Ramos (cell line): ENCODE measurements around the gene BLTP2.
"Not testable (repeated sequence)": the region's sequence is repeated elsewhere in the genome, so short reads cannot be mapped to it uniquely, and the experiment has no call there.

ENCODE experiments used
- in situ Hi-C: fragments of 300-500 bp; cut with MboI; formaldehyde crosslinking; loops from one replicate; pipeline ENCODE4 v1.14.3; 2022; ENCODE audit warnings: low sequenced_read_pairs; ENCODE audit not compliant: unreplicated experiment

BLTP2 gene

DNA sequence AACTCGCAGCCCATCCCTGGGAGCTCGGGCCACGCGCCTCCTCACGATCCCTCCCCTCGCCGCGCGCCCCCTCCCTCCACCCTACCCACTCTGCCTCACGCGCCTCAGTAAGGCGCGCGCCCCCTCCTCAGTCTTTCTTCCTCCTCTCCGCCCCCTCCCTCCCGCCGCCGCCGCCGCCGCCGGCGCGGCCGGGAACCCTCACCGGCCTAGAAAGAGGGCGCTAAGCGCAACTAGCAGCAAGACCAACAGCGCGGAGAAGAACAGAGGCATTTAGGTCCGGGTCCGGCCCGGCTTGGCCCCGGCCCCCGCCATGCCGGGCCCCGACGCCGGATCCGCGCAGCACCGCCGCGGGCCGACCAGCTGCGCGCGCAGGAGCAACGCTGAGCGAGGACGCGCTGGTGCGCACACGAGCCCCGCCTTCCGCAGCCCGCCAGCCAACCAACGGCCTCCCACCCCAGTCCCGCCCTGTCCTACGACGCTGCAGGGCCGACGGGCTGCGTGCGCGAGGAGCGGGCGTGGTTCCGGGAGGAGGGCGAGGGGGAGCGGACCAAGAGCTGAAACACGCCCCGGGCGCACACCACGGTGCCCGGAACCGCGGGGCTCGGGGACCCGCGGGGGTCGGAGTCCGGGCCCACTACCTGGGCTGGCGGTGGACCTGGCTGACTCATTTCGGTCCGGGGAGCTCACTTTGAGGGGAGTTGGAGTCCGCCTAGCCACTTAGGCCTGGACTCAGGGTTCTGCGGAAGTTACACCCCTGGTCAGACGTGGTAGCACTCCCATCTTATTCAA lies at the start of gene BLTP2:
TSS of gene BLTP2 (minus strand) at position 372 of the 789 bp plus-strand sequence. CDS start at position 270, 102 bp downstream.
- in situ Hi-C loops: no loop called here

DNA sequence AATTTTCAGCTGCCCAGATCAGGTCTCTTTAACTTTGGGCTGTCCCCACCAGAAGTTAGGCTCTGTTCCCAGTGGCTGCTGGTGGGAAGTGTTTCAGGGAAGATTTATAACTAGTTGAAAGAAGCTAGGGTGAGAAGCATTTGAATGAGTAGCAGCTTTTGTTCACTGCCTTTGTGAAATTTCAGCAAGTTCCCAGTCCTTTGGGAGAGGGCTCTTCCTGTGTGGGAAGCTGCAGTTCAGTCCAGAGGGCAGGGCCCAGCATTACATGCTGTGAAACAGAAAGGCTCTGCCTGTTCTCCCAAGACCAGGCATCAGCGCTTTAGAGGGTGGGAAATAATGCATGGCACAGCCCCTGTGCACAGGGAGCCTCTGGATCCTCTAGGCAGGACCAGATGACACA lies 48.9 kb upstream of the BLTP2 start:
- in situ Hi-C loops: no loop called here

DNA sequence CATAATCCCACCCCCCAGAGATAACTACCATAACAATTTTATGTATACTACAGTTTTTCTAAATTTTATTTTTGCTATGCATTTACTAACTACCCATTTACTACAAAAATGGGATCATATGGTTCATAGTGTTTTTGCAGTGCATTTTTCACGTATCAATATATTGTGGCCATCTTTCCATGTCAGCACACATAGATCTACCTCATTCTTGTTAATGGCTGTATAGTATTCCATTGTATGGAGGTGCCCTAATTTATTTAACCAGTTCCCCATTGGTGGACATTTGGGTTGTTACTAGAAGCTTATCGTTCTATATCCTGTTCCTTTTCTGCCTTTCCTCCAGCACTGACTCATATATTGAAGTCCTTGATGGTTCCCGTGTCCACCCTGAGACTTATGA lies 44.1 kb upstream of the BLTP2 start:
- in situ Hi-C loops: no loop called here

DNA sequence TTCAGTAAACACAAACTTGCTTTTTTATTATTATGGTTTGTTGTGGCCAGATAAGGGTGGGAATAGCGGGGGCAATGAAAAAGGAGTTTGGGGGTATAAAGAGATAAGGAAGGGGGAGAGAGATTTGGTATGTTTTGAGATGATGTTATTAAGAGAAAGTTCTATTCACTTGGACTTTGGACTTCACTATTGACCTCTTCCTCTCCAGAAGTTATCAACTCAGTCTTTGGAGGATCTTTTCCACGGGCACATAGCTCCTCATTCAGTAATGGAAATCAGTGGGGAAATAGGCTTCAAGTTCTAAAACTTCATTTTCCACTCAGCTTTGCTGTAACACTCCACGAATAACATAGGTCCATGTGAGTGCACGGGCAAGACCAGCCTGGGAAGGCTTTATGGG lies 43.5 kb upstream of the BLTP2 start:
- in situ Hi-C loops: no loop called here

GRCh38 chr17:28686296-28686695 lies 41.3 kb upstream of the BLTP2 start:
- in situ Hi-C loops: no loop called here

DNA sequence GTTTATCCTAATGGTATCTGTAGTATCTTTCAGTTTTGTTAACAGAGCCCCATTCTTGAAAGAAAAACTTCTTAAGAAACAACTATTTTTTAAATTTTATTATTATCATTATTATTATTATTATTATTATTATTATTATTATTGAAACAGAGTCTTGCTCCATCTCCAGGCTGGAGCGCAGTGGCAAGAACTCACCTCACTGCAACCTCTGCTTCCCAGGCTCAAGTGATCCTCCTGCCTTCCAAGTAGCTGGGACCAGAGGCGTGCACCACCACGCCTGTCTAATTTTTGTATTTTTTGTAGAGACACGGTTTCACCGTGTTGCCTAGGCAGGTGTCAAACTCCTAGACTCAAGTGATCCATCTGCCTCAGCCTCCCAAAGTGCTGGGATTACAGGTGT lies 40.4 kb upstream of the BLTP2 start:
- in situ Hi-C loops: no loop called here

- in situ Hi-C loops: no loop called here
Measured at GRCh38 chr17:28684963-28685362, 40.0 kb upstream of the BLTP2 start.

DNA sequence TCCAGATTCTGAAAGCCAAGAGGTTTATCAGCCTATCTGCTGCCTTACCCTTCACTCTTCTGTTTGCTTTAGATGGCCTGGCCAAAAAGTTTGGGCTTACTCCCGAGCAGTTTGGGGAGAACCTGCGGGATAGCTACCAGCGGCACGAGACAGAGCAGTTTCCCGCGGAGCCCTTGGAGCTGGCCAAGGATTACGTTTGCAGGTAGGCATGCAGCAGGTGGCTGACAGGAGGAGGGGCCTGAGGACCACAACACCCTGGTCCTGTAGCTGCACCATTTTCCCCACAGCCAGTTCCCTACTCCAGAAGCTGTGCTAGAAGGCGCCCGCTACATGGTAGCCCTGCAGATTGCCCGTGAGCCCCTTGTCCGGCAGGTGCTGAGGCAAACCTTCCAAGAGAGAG lies 37.7 kb upstream of the BLTP2 start:
- in situ Hi-C loops: no loop called here

- in situ Hi-C loops: no loop called here
Measured at GRCh38 chr17:28675980-28676379, 31.0 kb upstream of the BLTP2 start.

- in situ Hi-C loops: no loop called here
Measured at GRCh38 chr17:28675490-28675889, 30.5 kb upstream of the BLTP2 start.

DNA sequence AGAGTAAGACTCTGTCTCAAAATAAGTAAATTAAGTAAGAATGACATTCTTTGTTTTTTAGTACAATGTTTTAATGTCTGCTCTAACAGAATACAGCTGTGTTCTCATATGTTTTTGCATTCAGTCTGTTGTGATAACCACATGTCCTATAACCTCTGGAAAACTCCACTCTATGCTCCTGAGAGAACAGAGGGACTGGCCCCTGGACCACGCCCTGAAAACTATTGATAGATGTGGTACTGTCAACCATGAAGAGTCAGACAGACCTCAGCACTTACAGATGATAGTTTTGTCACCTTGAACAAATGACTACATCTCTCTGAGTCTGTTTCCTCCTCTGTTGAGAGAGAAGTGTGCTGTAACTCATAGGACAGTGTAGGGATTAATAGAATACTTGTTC lies 25.0 kb upstream of the BLTP2 start:
- in situ Hi-C loops: no loop called here

DNA sequence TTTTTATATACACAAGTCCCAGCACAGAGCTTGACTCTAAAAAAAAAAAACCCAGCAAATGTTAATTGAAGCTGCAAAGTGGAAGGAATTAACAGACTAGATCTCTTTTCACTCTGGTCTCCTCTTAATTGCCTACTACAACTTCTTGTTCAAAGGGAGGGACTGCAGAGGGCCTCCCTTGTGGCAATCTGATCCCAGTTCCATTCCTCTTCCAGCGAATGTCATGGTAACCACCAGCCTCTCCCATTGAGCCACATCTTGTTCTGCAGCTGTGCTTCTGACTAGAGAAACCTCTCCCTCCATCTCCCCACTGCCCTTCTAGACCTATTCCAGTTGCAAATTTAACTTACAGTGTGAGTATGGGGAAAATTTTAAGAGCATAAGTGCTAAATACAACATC lies 22.9 kb upstream of the BLTP2 start:
- in situ Hi-C loops: no loop called here

DNA sequence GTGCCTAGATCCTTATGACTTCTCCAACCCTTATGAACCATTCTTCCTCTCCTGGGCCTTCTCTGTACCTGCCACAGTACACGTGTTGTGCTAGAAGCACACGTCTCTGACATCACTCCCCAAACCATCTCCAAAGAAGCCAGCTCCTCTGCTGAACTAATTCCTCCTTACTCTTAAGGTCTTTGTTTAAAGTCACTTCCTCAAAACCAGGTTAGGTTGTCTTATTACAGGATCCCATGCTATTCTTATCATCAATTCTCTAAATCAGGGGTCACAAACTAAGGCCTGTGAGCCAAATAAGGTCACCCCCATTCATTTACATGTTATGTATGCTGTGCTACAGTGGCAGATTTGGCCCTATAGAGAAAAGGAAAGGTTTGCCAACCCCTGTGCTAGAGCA lies 21.0 kb upstream of the BLTP2 start:
- in situ Hi-C loops: no loop called here

DNA sequence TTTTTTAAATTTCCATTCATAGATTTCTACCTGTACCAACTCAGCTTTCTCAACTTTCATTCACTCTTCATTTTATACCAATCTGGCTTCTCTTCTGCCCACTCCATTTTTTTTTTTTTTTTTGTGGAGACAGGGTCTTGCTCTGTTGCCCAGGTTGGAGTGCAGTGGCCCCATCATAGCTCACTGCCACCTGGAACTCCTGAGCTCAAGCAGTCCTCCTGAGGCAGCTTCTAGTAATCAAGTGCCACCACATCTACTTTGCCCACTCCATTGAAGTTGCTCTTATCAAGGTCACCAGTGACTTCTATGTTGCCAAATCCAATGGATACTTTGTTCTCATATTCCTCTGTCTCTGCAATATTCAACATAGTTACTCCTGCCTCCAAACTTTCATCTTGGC lies 18.8 kb upstream of the BLTP2 start:
- in situ Hi-C loops: no loop called here

DNA sequence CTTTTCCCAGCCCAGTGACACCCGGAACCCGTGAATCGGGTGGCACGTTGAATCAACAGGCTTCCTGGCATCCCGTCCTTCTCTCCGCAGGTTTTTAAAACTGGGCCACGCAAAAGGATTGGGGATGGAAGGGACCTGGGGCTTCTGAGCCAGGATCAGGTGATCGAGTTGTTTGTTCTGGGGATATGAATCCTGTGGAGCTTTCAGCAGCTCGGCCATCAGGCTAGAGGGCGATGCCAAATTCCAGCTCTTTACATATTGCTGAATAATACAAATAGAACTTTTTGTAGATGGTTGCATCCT lies 17.5 kb upstream of the BLTP2 start:
- in situ Hi-C loops: no loop called here

DNA sequence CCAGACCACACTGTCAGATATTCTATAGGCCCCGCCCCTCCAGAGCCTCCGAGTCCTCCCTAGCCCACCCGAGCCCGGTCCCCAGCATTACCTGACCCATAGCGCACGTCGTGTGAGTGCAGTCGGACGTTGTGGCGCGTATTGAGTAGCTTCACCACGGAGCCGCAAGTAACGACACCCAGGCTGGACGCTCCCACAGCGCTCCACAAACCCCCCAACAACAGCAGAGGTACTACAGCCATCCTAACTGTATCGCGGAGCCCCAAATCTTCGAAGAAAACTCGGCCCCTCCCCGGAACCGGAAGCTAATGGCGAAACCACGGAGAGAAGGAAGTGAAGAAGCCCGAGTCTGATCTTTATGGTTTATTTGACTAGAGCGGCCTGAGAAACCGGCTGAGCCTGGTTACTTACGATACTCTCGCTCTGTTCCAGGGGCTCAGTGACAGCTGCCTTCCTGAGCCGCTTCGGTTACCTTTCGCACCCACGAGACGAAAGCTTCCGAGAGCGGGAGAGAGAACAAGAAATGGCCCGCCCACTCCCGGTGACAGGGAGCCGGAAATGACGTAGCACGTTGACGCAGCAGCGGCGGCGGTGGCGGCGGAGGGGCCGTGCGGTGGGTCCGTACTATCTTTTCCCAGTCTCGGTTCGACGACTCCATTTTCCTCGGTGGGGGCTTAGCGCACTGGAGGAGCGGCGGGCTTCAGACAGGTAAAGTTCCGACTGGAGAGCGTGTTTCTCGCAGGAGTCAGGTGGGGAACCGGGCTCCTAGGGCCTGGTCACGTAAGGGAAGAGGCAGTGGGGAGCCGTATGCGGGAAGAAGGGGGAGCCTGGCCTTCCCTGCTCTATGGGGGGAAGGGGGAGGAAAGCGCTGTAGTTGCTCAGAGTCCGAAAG lies 16.9 kb upstream of the BLTP2 start, which contains the start of the genes SDF2 and SUPT6H:
TSS of gene SDF2 (minus strand) at position 272 of the 892 bp plus-strand sequence. CDS start at position 242, 30 bp downstream.
TSS of gene SUPT6H (plus strand) at position 571 of the 892 bp plus-strand sequence. CDS start 11,197 bp downstream, outside the sequence.
- in situ Hi-C loops: no loop called here

DNA sequence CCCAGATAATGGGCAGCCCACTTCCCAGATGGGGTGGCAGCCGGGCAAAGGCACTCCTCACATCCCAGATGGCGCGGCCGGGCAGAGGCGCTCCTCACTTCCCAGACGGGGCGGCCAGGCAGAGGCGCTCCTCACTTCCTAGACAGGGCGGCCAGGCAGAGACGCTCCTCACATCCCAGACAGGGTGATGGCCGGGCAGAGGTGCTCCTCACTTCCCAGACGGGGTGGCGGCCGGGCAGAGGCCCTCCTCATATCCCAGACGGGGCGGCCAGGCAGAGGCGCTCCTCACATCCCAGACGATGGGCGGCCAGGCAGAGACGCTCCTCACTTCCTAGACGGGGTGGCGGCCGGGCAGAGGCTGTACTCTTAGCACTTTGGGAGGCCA lies 14.5 kb upstream of the BLTP2 start:
- in situ Hi-C loops: not testable (repeated sequence)

- in situ Hi-C loops: not testable (repeated sequence)
Measured at GRCh38 chr17:28658766-28659496, 14.0 kb upstream of the BLTP2 start.

DNA sequence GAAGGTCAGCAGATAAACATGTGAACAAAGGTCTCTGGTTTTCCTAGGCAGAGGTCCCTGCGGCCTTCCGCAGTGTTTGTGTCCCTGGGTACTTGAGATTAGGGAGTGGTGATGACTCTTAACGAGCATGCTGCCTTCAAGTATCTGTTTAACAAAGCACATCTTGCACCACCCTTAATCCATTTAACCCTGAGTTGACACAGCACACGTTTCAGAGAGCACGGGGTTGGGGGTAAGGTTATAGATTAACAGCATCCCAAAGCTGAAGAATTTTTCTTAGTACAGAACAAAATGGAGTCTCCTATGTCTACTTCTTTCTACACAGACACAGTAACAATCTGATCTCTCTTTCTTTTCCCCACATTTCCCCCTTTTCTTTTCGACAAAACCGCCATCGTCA lies 13.4 kb upstream of the BLTP2 start:
- in situ Hi-C loops: not testable (repeated sequence)

GRCh38 chr17:28657756-28658155 lies 12.8 kb upstream of the BLTP2 start:
- in situ Hi-C loops: no loop called here

GRCh38 chr17:28655160-28655559 lies 10.2 kb upstream of the BLTP2 start:
- in situ Hi-C loops: no loop called here
